Measurements from ENCODE around the gene CHM.
"Not testable (repeated sequence)": the region's sequence is repeated elsewhere in the genome, so short reads cannot be mapped to it uniquely, and the experiment has no call there.

CHM gene

DNA sequence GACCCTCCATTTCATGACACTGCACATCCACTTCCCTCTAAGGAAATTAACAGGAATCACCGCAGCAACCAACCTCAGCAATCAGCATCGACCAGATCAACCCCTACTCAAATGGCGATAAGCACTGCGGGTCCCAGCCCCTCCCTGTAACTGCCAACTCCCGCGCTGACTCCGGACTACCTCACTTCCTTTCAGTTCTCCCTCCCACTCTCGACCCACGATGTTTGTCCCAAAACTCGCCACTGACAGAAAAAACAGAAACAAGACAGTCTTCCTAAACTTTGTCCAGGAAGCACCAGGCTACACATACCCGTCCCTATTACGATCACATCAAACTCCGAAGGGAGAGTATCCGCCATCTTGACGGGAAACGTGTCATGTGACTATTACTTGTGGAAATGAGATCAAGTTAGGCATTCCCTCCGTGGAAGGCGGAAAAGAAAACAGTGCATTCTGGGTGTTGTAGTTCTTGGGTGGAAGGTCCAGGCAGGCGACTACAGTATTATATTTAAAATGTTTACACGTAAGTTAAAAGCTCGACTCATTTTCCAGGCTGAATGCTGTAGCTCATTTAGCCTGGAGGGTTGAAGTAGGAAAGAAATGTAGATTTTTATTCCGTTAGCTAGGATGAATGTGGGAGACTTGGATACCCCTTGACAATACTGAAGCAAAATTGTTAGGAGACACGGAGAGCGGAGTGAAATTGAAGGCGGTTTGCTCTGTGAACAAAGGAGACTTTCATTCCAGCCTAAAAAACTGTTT, at the start of gene CHM:
TSS of gene CHM (minus strand) at position 385 of the 762 bp plus-strand sequence. CDS start at position 359, 26 bp downstream.
- Mint-ChIP-seq H3K27me3 (peaks cover 0 to 9% of the 10 kb centered on the region in 2 donors), H3K9me3 (peaks cover 0 to 5% of the 10 kb centered on the region in 2 donors), H3K27ac (no peak within 1 kb of the TSS), H3K4me1 (peaks cover 0 to 10% of the 10 kb centered on the region in 2 donors), H3K4me3 (no peak within 1 kb of the TSS), H3K36me3 (peaks cover 0 to 6% of the 10 kb centered on the region in 2 donors)
- ATAC-seq (replicated peaks) (peak; percentile 97 to 98), DNase-seq (peak; percentile 57)

DNA sequence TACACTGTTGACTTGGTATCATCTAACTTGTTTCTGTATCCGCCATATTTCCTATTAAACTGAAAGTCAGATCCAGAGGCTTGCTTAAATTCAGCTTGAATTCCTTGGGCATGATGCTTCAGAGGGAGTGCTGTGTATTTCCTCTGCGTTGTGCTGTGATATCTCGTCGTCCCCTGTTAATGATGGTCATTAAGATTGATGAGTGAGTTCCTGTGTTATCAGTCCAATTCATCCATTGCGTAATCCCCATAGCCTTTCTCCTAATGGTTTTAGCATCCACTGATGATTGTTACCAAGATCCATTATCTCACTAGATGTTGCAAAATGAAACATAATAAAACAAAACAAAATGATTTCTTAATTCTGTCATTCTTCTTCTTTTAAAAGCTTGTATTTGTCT, 31.3 kb upstream of the CHM start:
- Mint-ChIP-seq H3K4me1 (no peaks in the 10 kb centered on the region), H3K27ac (no peak overlapping the region), H3K27me3 (peaks cover 5 to 9% of the 10 kb centered on the region in 2 donors), H3K9me3 (peaks cover 2 to 10% of the 10 kb centered on the region in 2 donors), H3K4me3 (no peak overlapping the region), H3K36me3 (no peaks in the 10 kb centered on the region)
- ATAC-seq (replicated peaks) (no peak), DNase-seq (no peak)

- no peak overlapping the region for H3K27ac Mint-ChIP-seq
- no peak for ATAC-seq (replicated peaks)
- DNase-seq: no peak
- no peaks in the 10 kb centered on the region for H3K4me1 Mint-ChIP-seq
- H3K4me3 Mint-ChIP-seq: no peak overlapping the region
- peaks cover 2 to 12% of the 10 kb centered on the region in 2 donors for H3K9me3 Mint-ChIP-seq
- no peaks in the 10 kb centered on the region for H3K27me3 Mint-ChIP-seq
- no peaks in the 10 kb centered on the region for H3K36me3 Mint-ChIP-seq
Observed at GRCh38 chrX:86066998-86067397, 19.6 kb upstream of the CHM start.

DNA sequence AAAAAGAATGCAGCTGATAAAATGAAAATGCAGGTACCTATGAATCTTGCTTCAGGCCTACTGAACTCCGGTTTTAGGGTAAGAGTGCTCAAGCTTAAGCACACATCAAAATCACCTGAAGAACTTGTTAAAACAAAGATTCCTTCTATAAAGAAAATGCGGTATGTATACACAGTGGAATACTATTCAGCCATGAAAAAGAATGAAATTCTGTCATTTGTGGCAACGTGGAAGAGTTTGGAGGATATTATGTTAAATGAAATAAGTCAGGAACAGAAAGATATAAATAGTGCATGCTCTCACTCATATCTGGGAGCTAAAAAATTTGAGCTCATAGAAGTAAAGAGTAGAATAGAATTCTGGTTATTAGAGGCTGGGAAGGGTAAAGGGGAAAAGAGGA, 14.0 kb upstream of the CHM start:
- DNase-seq (no peak), ATAC-seq (replicated peaks) (no peak)
- H3K9me3 Mint-ChIP-seq: peaks cover 0 to 7% of the 10 kb centered on the region in 2 donors
- no peak overlapping the region for H3K27ac Mint-ChIP-seq
- peaks cover 0 to 16% of the 10 kb centered on the region in 2 donors for H3K27me3 Mint-ChIP-seq
- no peak overlapping the region for H3K4me3 Mint-ChIP-seq
- no peaks in the 10 kb centered on the region for H3K36me3 Mint-ChIP-seq
- H3K4me1 Mint-ChIP-seq: no peaks in the 10 kb centered on the region

- ATAC-seq (replicated peaks): no peak
- no peak overlapping the region for H3K27ac Mint-ChIP-seq
- peaks cover 0 to 5% of the 10 kb centered on the region in 2 donors for H3K4me1 Mint-ChIP-seq
- H3K9me3 Mint-ChIP-seq: peaks cover 0 to 5% of the 10 kb centered on the region in 2 donors
- no peak overlapping the region for H3K4me3 Mint-ChIP-seq
- no peak for DNase-seq
- H3K36me3 Mint-ChIP-seq: peaks cover 0 to 3% of the 10 kb centered on the region in 2 donors
- H3K27me3 Mint-ChIP-seq: peaks cover 0 to 13% of the 10 kb centered on the region in 2 donors
Observed at GRCh38 chrX:86051741-86052140, 4.4 kb upstream of the CHM start.

DNA sequence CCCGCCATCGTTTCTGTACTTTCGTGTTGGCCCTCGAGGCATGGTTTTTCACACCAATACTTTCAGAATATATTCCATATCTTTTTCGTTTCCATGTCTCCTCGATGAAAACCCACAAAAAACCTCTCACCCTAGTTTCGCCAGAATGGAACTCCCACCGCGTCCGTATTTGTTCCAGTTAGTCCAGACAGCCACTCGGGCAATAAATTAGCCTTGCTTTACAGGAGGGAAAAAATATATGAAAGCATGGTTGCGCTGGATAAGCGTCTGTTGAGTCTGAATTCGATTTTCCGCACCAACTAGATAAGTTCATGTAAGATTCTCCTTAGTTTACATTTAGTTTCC, 550 bp upstream of the CHM start:
- H3K4me1 Mint-ChIP-seq: peaks cover 0 to 10% of the 10 kb centered on the region in 2 donors
- no peak for DNase-seq
- H3K27me3 Mint-ChIP-seq: peaks cover 0 to 9% of the 10 kb centered on the region in 2 donors
- H3K36me3 Mint-ChIP-seq: peaks cover 0 to 3% of the 10 kb centered on the region in 2 donors
- no peak overlapping the region for H3K27ac Mint-ChIP-seq
- no peak overlapping the region for H3K4me3 Mint-ChIP-seq
- ATAC-seq (replicated peaks): no peak
- H3K9me3 Mint-ChIP-seq: peaks cover 0 to 5% of the 10 kb centered on the region in 2 donors

DNA sequence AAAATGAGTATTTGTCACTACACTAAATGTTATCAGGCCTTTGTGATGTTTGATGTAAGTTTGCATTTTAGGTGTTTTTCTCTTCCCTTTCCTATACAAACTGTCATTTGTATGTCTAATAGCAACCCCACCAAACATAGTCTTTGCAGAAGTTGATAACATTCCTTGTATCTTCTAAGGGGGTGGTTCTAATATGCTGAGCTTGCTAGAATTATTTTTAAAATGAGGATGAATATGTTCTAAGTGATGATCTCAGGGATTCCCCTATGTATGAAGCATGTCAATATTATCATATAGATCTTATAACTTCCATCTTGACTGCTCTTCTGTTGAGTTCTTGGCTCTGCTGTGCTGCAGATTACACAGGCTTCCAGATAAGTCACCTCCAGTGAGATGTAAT, 3.1 kb downstream of the CHM start:
- H3K9me3 Mint-ChIP-seq: peaks cover 0 to 10% of the 10 kb centered on the region in 2 donors
- ATAC-seq (replicated peaks) (no peak), DNase-seq (no peak)
- peaks cover 5 to 21% of the 10 kb centered on the region in 2 donors for H3K36me3 Mint-ChIP-seq
- no peak overlapping the region for H3K4me3 Mint-ChIP-seq
- H3K27ac Mint-ChIP-seq: no peak overlapping the region
- peaks cover 6 to 17% of the 10 kb centered on the region in 2 donors for H3K4me1 Mint-ChIP-seq
- peaks cover 0 to 3% of the 10 kb centered on the region in 2 donors for H3K27me3 Mint-ChIP-seq

DNA sequence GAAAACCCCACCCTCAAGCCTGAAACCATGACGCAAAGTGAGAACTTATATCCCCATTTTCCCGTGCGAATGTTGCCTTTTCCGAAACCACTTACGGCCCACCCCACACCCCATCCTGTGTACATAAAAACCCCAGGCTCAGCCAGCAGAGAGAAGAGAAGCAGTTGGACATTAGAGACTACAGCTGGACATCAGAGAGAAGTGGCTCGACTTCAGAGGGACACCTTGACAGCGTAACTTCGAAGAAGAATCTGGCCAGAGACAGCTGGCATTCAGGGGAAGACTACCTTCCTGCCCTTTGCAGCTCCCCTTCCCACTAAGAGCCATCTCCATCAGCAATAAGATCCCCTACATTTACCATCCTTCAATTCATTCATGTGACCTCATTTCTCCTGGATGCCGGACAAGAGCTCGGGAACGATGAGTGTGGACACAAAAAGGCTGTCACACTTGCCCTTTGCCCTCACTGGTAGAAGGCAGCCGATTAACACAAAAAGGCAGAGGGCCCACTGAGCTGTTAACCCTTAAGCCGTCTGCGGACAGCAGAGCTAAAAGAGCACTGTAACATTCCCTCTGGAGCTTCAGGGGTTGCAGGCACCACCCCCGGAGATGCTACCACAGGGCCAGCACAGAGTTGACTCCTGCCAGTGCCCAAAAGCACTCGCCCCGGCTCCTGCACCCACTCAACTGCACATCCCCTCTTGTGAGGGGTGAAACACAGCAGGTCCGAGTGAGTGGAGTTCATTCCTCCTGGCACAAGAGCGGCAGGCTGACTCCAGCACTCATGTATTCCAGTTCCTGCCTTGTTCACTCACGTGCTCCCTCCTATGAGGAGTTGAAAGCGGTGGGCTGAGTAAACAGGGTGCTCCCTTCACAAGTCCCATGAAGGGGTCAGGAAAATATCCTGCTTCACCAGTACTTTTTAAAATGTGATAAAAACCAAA, 7.5 kb downstream of the CHM start:
- Mint-ChIP-seq H3K27ac (no peak overlapping the region), H3K9me3 (peaks cover 0 to 4% of the 10 kb centered on the region in 2 donors), H3K4me1 (peaks cover 9 to 14% of the 10 kb centered on the region in 2 donors), H3K27me3 (no peaks in the 10 kb centered on the region), H3K36me3 (peaks cover 5 to 27% of the 10 kb centered on the region in 2 donors), H3K4me3 (no peak overlapping the region)
- ATAC-seq (replicated peaks) (no peak), DNase-seq (no peak)

DNA sequence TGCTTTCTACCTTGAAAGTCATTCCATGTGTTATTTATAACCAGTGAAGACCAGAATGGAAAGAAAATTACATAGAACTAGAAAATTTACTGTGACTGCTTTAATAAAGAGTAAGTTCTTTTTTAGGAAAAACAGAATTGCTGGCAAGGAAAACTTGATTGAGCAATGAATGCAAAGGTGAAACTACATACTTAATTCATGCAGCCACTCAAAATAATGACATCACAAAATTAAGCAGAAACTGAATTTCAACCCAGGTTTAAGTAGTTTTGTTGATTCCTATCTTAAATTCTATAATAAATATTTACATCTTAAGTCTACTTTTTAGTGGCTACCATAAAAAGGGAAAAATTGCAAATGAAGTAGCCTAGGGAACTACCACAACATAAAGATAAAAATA, 14.0 kb downstream of the CHM start:
- H3K4me1 Mint-ChIP-seq: peaks cover 2 to 20% of the 10 kb centered on the region in 2 donors
- no peak overlapping the region for H3K27ac Mint-ChIP-seq
- DNase-seq (no peak), ATAC-seq (replicated peaks) (no peak)
- H3K36me3 Mint-ChIP-seq: peaks cover 3 to 9% of the 10 kb centered on the region in 2 donors
- H3K27me3 Mint-ChIP-seq: no peaks in the 10 kb centered on the region
- H3K9me3 Mint-ChIP-seq: no peaks in the 10 kb centered on the region
- no peak overlapping the region for H3K4me3 Mint-ChIP-seq

DNA sequence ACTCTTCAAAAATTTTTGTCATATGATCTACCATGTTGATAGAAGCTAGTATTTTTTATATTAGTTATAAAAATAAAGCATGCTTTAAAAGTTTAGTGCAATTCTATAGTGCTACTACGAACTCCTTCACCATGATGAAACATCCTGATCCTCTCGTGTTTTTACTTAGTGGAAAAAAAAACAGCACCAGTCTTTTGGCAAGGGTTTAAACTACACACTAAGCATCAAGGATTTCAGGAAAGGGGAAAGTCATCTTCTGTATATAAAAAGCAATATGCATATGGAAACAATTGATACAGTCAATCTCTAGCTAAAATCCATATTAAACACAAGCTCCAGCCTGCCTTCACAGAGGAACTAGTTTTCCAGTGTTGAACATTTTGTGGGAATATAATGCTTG, 18.7 kb downstream of the CHM start:
- Mint-ChIP-seq H3K27ac (no peak overlapping the region), H3K9me3 (no peaks in the 10 kb centered on the region), H3K36me3 (peaks cover 0 to 4% of the 10 kb centered on the region in 2 donors), H3K27me3 (no peaks in the 10 kb centered on the region), H3K4me1 (peaks cover 0 to 10% of the 10 kb centered on the region in 2 donors), H3K4me3 (no peak overlapping the region)
- DNase-seq: no peak
- no peak for ATAC-seq (replicated peaks)

GRCh38 chrX:86023811-86024210, 23.5 kb downstream of the CHM start:
- H3K4me1 Mint-ChIP-seq: peaks cover 4 to 11% of the 10 kb centered on the region in 2 donors
- no peaks in the 10 kb centered on the region for H3K27me3 Mint-ChIP-seq
- no peak for DNase-seq
- H3K27ac Mint-ChIP-seq: no peak overlapping the region
- ATAC-seq (replicated peaks): peak; percentile 65 to 83
- peaks cover 3 to 10% of the 10 kb centered on the region in 2 donors for H3K36me3 Mint-ChIP-seq
- no peak overlapping the region for H3K4me3 Mint-ChIP-seq
- H3K9me3 Mint-ChIP-seq: no peaks in the 10 kb centered on the region

GRCh38 chrX:86021652-86022289, 25.6 kb downstream of the CHM start:
- Mint-ChIP-seq H3K9me3 (peaks cover 4 to 6% of the 10 kb centered on the region in 2 donors), H3K36me3 (peaks cover 10 to 19% of the 10 kb centered on the region in 2 donors), H3K4me3 (no peak overlapping the region), H3K27me3 (no peaks in the 10 kb centered on the region), H3K4me1 (peaks cover 4 to 11% of the 10 kb centered on the region in 2 donors), H3K27ac (no peak overlapping the region)
- no peak for DNase-seq
- no peak for ATAC-seq (replicated peaks)

GRCh38 chrX:86016139-86016538, 31.2 kb downstream of the CHM start:
- Mint-ChIP-seq H3K27ac (no peak overlapping the region), H3K4me1 (peaks cover 9 to 16% of the 10 kb centered on the region in 2 donors), H3K4me3 (no peak overlapping the region), H3K9me3 (peaks cover 7 to 11% of the 10 kb centered on the region in 2 donors), H3K36me3 (peaks cover 21 to 37% of the 10 kb centered on the region in 2 donors), H3K27me3 (no peaks in the 10 kb centered on the region)
- DNase-seq (no peak), ATAC-seq (replicated peaks) (no peak)

DNA sequence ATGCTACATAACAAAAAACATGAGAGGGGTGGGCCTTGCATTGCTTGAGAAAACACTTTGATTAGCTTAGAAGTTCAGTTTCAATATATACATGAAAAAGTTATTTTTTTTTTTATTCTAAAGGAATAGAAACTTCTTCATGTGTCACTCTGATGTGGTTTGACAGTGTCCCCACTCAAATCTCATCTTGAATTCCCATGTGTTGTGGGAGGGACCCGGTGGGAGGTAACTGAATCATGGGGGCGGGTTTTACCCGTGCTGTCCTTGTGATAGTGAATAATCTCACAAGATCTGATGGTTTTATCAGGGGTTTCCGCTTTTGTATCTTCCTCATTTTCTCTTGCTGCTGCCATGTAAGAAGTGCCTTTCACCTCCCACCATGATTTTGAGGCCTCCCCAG, 32.4 kb downstream of the CHM start:
- Mint-ChIP-seq H3K4me1 (peaks cover 8 to 13% of the 10 kb centered on the region in 2 donors), H3K9me3 (peaks cover 7 to 11% of the 10 kb centered on the region in 2 donors), H3K36me3 (peaks cover 21 to 35% of the 10 kb centered on the region in 2 donors)
- not testable (repeated sequence) for DNase-seq; H3K27me3 Mint-ChIP-seq; ATAC-seq (replicated peaks); H3K4me3 Mint-ChIP-seq; H3K27ac Mint-ChIP-seq

Measured in stimulated activated naive B cell treated with anti-CD40 and anti-IgM and Interleukin-4, amounts not matched to agents 10 μg/mL and 1 μg/mL and 100 μg/mL, for 72 hours (primary cell).